KBM-7 (cell line): ENCODE data around the gene CHSY1.

Experiments
- DNase-seq: peaks from one replicate; pipeline ENCODE4 v3.0.0-alpha.2; 2015
- in situ Hi-C: fragments of 300-500 bp; cut with MboI; formaldehyde crosslinking; loops from 2 replicates; pipeline ENCODE4 v1.14.3; 2020; ENCODE audit warnings: low sequenced_read_pairs, low pct_unique_long_range_greater_than_20kb, mixed read lengths

Gene CHSY1

GRCh38 chr15:101148166-101148880, 103.5 kb downstream of the CHSY1 start:
- in situ Hi-C loops = no loop called here
- no peak for DNase-seq

- in situ Hi-C loops = no loop called here
- no peak for DNase-seq
Observed at GRCh38 chr15:101147181-101147580, 104.7 kb downstream of the CHSY1 start.

GRCh38 chr15:101146118-101146702, 105.6 kb downstream of the CHSY1 start:
- in situ Hi-C loops = no loop called here
- no peak for DNase-seq

- no peak for DNase-seq
- in situ Hi-C loops = no loop called here
Observed at GRCh38 chr15:101145362-101145761, 106.5 kb downstream of the CHSY1 start.

GRCh38 chr15:101143321-101143720, 108.5 kb downstream of the CHSY1 start:
- in situ Hi-C loops = no loop called here
- no peak for DNase-seq

- no peak for DNase-seq
- in situ Hi-C loops = no loop called here
Observed at GRCh38 chr15:101142711-101143110, 109.1 kb downstream of the CHSY1 start.

GRCh38 chr15:101141926-101142527, 109.8 kb downstream of the CHSY1 start:
- in situ Hi-C loops = no loop called here
- DNase-seq = no peak

GRCh38 chr15:101140697-101141065, 111.2 kb downstream of the CHSY1 start:
- in situ Hi-C loops = no loop called here
- DNase-seq = no peak

- DNase-seq = no peak
- in situ Hi-C loops = no loop called here
Observed at GRCh38 chr15:101139986-101140696, 111.7 kb downstream of the CHSY1 start.

GRCh38 chr15:101138913-101139880, 112.7 kb downstream of the CHSY1 start:
- DNase-seq = no peak
- in situ Hi-C loops = no loop called here

- in situ Hi-C loops = no loop called here
Observed at GRCh38 chr15:101138086-101138660, 113.7 kb downstream of the CHSY1 start.

GRCh38 chr15:101137312-101137940, 114.4 kb downstream of the CHSY1 start:
- in situ Hi-C loops = no loop called here
- DNase-seq = peak; percentile 86

More at GRCh38 chr15:101138086-101138660, 113.7 kb downstream of the CHSY1 start:
- DNase-seq = no peak

GRCh38 chr15:101136381-101137268, 115.2 kb downstream of the CHSY1 start:
- in situ Hi-C loops = no loop called here
- no peak for DNase-seq

GRCh38 chr15:101135532-101136166, 116.2 kb downstream of the CHSY1 start:
- in situ Hi-C loops = no loop called here
- DNase-seq = peak; percentile 51

- in situ Hi-C loops = no loop called here
- no peak for DNase-seq
Observed at GRCh38 chr15:101134780-101135179, 117.1 kb downstream of the CHSY1 start.

- DNase-seq = peak; percentile 30
- in situ Hi-C loops = no loop called here
Observed at GRCh38 chr15:101133751-101134261, 118.0 kb downstream of the CHSY1 start.

- DNase-seq = no peak
- in situ Hi-C loops = no loop called here
Observed at GRCh38 chr15:101133181-101133460, 118.7 kb downstream of the CHSY1 start.
